ENCODE results near the gene SETDB2. TPM values are rescaled to one million over a fixed set of nuclear protein-coding genes. Genes with fewer than 3 reads are reported as not detected.

Gene SETDB2
- 7.6 and 8.5 TPM in 2 replicates for total RNA-seq

GRCh38 chr13:49443704-49444523 is at the start of gene SETDB2, which contains the start of gene CAB39L:
SETDB2 (plus strand) TSS chr13:49444274; CDS start chr13:49451894, 7,620 bp downstream.
CAB39L (minus strand) TSS chr13:49444064; CDS start chr13:49382910, 61,154 bp downstream.

GRCh38 chr13:49495783-49496762 is 52.0 kb downstream of the SETDB2 start, which contains the start of gene PHF11:
PHF11 (plus strand) TSS chr13:49495953; CDS start chr13:49496002, 49 bp downstream.

Other genes starting within 250 kb of the SETDB2 start
- under 0.01 TPM in 1 of 2 replicates, not detected in the other for gene MLNR, start 223.9 kb upstream of the SETDB2 start, total RNA-seq
- 2.7 and 3.3 TPM in 2 replicates for gene CDADC1, start 196.3 kb upstream of the SETDB2 start, total RNA-seq
- gene CAB39L, start 210 bp upstream of the SETDB2 start, total RNA-seq: 9.6 and 11.1 TPM in 2 replicates
- 14.7 and 15.8 TPM in 2 replicates for gene PHF11, start 51.7 kb downstream of the SETDB2 start, total RNA-seq
- gene RCBTB1, start 141.3 kb downstream of the SETDB2 start, total RNA-seq: 14.0 and 18.4 TPM in 2 replicates
- gene ARL11, start 184.2 kb downstream of the SETDB2 start, total RNA-seq: not detected in 2 replicates
- 61.8 and 69.8 TPM in 2 replicates for gene EBPL, start 247.2 kb downstream of the SETDB2 start, total RNA-seq

All from subcutaneous preadipocyte (primary cell).